Measurements from ENCODE around the gene ULK4. TPM values are rescaled to one million over a fixed set of nuclear protein-coding genes. Genes with fewer than 3 reads are reported as not detected.

The ULK4 gene
- total RNA-seq, 1 experiment from 2014 or later: 6.3 TPM

DNA sequence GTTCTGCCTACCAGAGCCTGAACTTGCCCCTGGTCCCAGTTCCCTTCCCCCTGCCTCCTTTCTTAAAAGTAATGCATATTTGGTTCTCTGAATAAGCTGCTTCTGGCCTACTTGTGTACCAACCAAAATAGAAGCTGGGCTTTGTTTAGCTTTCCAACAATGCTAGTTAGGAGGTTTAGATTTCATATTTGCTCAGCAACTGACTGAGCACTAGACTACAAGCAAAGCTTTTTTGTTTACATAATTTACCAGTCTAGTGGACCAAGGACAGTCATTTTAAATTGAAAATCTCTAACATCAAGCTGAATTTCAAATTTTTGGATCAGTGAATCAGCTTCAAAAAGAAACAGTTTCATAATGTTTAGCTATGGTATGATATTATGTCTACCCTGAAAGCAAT, 331.2 kb downstream of the ULK4 start:
- DNase-seq (ENCODE audit: low read depth, low spot score) (no peak), ATAC-seq (no peak)
- no peak for TF ChIP-seq POLR2AphosphoS5 (IDR thresholded peaks at IDR 0.05; ENCODE audit: low read depth, low read length)
- no peak for TF ChIP-seq SP1 (IDR thresholded peaks at IDR 0.05; ENCODE audit: low read depth)
- Histone ChIP-seq H3K27ac (ENCODE audit: low read depth, low read length) (no peak overlapping the region), H2AFZ (ENCODE audit: low read depth, low read length, poor library complexity, severe bottlenecking) (no peak overlapping the region), H3K4me3 (replicated peaks in 1 of 2; ENCODE audit: low read depth in 1 of 2, low read length in 2 of 2) (no peak overlapping the region), H3K27me3 (ENCODE audit: insufficient read depth, low read length) (no peaks in the 10 kb centered on the region), H3K36me3 (ENCODE audit: control insufficient read depth in 1 of 2, insufficient read depth in 2 of 2, low read length in 2 of 2) (no peaks in the 10 kb centered on the region), H3K4me2 (ENCODE audit: low read length) (no peak overlapping the region), H4K20me1 (ENCODE audit: insufficient read depth) (no peaks in the 10 kb centered on the region), H3K9me2 (ENCODE audit: insufficient read depth) (no peaks in the 10 kb centered on the region), H3K9ac (ENCODE audit: low read length) (no peak overlapping the region), H3K4me1 (ENCODE audit: control insufficient read depth in 1 of 2, insufficient read depth in 2 of 2, low read length in 2 of 2) (no peaks in the 10 kb centered on the region), H3K79me2 (ENCODE audit: insufficient read depth, low read length) (no peaks in the 10 kb centered on the region), H3K9me3 (ENCODE audit: control insufficient read depth in 1 of 2, insufficient read depth in 1 of 2, low read depth in 1 of 2, low read length in 2 of 2) (no peaks in the 10 kb centered on the region)
- no TSS peak for BruUV-seq (replicated peaks)
- intact Hi-C loops (cut with micrococcal nuclease): no loop called here
- CTCF ChIA-PET: no interaction called here
- POLR2A ChIA-PET: no interaction called here
- RAD21 ChIA-PET (ENCODE audit: low non-redundant PET in 1 of 2, low total read pairs in 2 of 2, uncharacterized antibody in 2 of 2, unreplicated experiment in 2 of 2): no interaction called here

- no peak for TF ChIP-seq ZNF274 (IDR thresholded peaks at IDR 0.05; ENCODE audit: low read depth, low read length)
- TF ChIP-seq, protein P1, sequence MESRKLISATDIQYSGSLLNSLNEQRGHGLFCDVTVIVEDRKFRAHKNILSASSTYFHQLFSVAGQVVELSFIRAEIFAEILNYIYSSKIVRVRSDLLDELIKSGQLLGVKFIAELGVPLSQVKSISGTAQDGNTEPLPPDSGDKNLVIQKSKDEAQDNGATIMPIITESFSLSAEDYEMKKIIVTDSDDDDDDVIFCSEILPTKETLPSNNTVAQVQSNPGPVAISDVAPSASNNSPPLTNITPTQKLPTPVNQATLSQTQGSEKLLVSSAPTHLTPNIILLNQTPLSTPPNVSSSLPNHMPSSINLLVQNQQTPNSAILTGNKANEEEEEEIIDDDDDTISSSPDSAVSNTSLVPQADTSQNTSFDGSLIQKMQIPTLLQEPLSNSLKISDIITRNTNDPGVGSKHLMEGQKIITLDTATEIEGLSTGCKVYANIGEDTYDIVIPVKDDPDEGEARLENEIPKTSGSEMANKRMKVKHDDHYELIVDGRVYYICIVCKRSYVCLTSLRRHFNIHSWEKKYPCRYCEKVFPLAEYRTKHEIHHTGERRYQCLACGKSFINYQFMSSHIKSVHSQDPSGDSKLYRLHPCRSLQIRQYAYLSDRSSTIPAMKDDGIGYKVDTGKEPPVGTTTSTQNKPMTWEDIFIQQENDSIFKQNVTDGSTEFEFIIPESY (IDR thresholded peaks at IDR 0.05; ENCODE audit: extremely low read depth, insufficient replicate concordance, low read length): no peak
- no peak for TF ChIP-seq FOSL1 (IDR thresholded peaks at IDR 0.05; ENCODE audit: low read depth)
- no peak for TF ChIP-seq EZH2 (IDR thresholded peaks at IDR 0.05)
- TF ChIP-seq EZH2phosphoT487 (IDR thresholded peaks at IDR 0.05; ENCODE audit: borderline replicate concordance): no peak
- TF ChIP-seq RAD21 (IDR thresholded peaks at IDR 0.05; ENCODE audit: low read depth): no peak
- no peak for TF ChIP-seq SRF (IDR thresholded peaks at IDR 0.05; ENCODE audit: low read depth)
- TF ChIP-seq EGR1 (IDR thresholded peaks at IDR 0.05; ENCODE audit: low read depth): no peak
- no peak for TF ChIP-seq ZFX (IDR thresholded peaks at IDR 0.05)
- TF ChIP-seq MAX (IDR thresholded peaks at IDR 0.05): no peak
- TF ChIP-seq CBX3 (IDR thresholded peaks at IDR 0.05; ENCODE audit: low read depth): no peak
- Histone ChIP-seq H3K9me2 (ENCODE audit: insufficient read depth) (no peaks in the 10 kb centered on the region), H4K20me1 (ENCODE audit: insufficient read depth) (no peaks in the 10 kb centered on the region), H3K4me3 (replicated peaks in 1 of 2; ENCODE audit: low read depth in 1 of 2, low read length in 2 of 2) (no peak overlapping the region), H3K9me3 (ENCODE audit: control insufficient read depth in 1 of 2, insufficient read depth in 1 of 2, low read depth in 1 of 2, low read length in 2 of 2) (no peaks in the 10 kb centered on the region), H3K27ac (ENCODE audit: low read depth, low read length) (no peak overlapping the region), H3K79me2 (ENCODE audit: insufficient read depth, low read length) (no peaks in the 10 kb centered on the region), H2AFZ (ENCODE audit: low read depth, low read length, poor library complexity, severe bottlenecking) (no peak overlapping the region), H3K4me1 (ENCODE audit: control insufficient read depth in 1 of 2, insufficient read depth in 2 of 2, low read length in 2 of 2) (no peaks in the 10 kb centered on the region), H3K36me3 (ENCODE audit: control insufficient read depth in 1 of 2, insufficient read depth in 2 of 2, low read length in 2 of 2) (no peaks in the 10 kb centered on the region), H3K9ac (ENCODE audit: low read length) (no peak overlapping the region), H3K27me3 (ENCODE audit: insufficient read depth, low read length) (no peaks in the 10 kb centered on the region), H3K4me2 (ENCODE audit: low read length) (no peak overlapping the region)
- no TSS peak for BruUV-seq (replicated peaks)
- ChIA-PET CTCF (no interaction called here), POLR2A (no interaction called here), RAD21 (ENCODE audit: low non-redundant PET in 1 of 2, low total read pairs in 2 of 2, uncharacterized antibody in 2 of 2, unreplicated experiment in 2 of 2) (no interaction called here)
- DNase-seq (ENCODE audit: low read depth, low spot score): no peak
- intact Hi-C loops (cut with micrococcal nuclease): no loop called here
- no peak for ATAC-seq
Observed at GRCh38 chr3:41629986-41630385, 331.9 kb downstream of the ULK4 start.
